ENCODE measurements around the gene SPG21.

DNA sequence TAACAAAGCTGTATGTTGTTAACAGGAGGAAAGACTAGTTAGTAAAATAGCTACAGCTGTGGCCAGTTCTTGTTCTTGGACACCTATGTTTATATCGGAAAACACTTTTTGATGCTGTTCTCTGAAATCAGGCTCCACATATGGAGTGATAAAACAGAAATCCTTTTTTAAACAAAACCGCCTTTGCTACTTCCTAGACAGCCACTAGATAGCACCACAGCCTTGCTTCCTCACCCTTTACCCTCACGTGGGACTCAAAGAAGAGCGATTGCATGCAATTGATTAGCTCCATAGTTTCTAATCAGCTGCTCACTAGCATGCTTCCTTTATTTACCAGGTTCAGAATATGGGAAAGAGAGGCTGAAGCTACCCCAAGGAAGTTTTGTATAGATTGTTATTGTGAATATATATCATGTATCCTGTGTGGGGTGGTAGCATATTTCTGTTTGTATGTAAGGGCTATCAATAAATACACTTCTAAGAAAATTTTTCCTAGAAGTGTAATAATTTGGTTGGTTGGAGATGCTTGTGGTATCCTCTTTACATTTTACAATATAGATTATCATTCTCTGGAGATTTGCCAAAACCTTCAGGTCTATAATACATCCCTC is 44.0 kb upstream of the SPG21 start:
- no peak for TF ChIP-seq ASH2L (IDR thresholded peaks at IDR 0.05; ENCODE audit: insufficient read length, low read depth, low read length)
- TF ChIP-seq TBX2 (CRISPR knock-in tag; IDR thresholded peaks at IDR 0.05; ENCODE audit: borderline replicate concordance): no peak
- TF ChIP-seq, protein P1, sequence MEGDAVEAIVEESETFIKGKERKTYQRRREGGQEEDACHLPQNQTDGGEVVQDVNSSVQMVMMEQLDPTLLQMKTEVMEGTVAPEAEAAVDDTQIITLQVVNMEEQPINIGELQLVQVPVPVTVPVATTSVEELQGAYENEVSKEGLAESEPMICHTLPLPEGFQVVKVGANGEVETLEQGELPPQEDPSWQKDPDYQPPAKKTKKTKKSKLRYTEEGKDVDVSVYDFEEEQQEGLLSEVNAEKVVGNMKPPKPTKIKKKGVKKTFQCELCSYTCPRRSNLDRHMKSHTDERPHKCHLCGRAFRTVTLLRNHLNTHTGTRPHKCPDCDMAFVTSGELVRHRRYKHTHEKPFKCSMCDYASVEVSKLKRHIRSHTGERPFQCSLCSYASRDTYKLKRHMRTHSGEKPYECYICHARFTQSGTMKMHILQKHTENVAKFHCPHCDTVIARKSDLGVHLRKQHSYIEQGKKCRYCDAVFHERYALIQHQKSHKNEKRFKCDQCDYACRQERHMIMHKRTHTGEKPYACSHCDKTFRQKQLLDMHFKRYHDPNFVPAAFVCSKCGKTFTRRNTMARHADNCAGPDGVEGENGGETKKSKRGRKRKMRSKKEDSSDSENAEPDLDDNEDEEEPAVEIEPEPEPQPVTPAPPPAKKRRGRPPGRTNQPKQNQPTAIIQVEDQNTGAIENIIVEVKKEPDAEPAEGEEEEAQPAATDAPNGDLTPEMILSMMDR (CRISPR knock-in tag; IDR thresholded peaks at IDR 0.05): peak; percentile 79
- no peak for TF ChIP-seq ZNF10 (CRISPR knock-in tag; IDR thresholded peaks at IDR 0.05; ENCODE audit: borderline replicate concordance, low read depth)
- TF ChIP-seq, protein P2, sequence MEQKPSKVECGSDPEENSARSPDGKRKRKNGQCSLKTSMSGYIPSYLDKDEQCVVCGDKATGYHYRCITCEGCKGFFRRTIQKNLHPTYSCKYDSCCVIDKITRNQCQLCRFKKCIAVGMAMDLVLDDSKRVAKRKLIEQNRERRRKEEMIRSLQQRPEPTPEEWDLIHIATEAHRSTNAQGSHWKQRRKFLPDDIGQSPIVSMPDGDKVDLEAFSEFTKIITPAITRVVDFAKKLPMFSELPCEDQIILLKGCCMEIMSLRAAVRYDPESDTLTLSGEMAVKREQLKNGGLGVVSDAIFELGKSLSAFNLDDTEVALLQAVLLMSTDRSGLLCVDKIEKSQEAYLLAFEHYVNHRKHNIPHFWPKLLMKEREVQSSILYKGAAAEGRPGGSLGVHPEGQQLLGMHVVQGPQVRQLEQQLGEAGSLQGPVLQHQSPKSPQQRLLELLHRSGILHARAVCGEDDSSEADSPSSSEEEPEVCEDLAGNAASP (CRISPR knock-in tag; IDR thresholded peaks at IDR 0.05; ENCODE audit: borderline replicate concordance): no peak
- no peak for TF ChIP-seq CBX2 (IDR thresholded peaks at IDR 0.05; ENCODE audit: low read depth, low read length)
- TF ChIP-seq CBX2 (CRISPR knock-in tag; IDR thresholded peaks at IDR 0.05; ENCODE audit: low read depth): no peak
- TF ChIP-seq BRCA1 (CRISPR knock-in tag; IDR thresholded peaks at IDR 0.05): no peak
- TF ChIP-seq MAZ (IDR thresholded peaks at IDR 0.05; ENCODE audit: borderline replicate concordance, low read depth, low read length): no peak
- no peak for TF ChIP-seq MAZ (CRISPR knock-in tag; IDR thresholded peaks at IDR 0.05; ENCODE audit: low read depth)
- TF ChIP-seq CREM (IDR thresholded peaks at IDR 0.05): no peak
- no peak for TF ChIP-seq CREM (CRISPR knock-in tag; IDR thresholded peaks at IDR 0.05)
- TF ChIP-seq EP300 (IDR thresholded peaks at IDR 0.05; ENCODE audit: low read depth in 2 of 2, low read length in 2 of 2): no peak
- no peak for TF ChIP-seq EP300 (CRISPR knock-in tag; IDR thresholded peaks at IDR 0.05; ENCODE audit: borderline replicate concordance)
- TF ChIP-seq ZNF775 (CRISPR knock-in tag; IDR thresholded peaks at IDR 0.05; ENCODE audit: borderline replicate concordance): no peak
- TF ChIP-seq, protein P3, sequence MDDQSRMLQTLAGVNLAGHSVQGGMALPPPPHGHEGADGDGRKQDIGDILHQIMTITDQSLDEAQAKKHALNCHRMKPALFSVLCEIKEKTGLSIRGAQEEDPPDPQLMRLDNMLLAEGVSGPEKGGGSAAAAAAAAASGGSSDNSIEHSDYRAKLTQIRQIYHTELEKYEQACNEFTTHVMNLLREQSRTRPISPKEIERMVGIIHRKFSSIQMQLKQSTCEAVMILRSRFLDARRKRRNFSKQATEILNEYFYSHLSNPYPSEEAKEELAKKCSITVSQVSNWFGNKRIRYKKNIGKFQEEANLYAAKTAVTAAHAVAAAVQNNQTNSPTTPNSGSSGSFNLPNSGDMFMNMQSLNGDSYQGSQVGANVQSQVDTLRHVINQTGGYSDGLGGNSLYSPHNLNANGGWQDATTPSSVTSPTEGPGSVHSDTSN (CRISPR knock-in tag; IDR thresholded peaks at IDR 0.05; ENCODE audit: borderline replicate concordance): no peak
